HG03025 (cell line): ENCODE data around the gene NCKAP5L.

Source experiments
- ATAC-seq: cut with Tn5 transposase; IDR thresholded peaks from one replicate; pipeline ENCODE4 v1.9.1; 2021; ENCODE audit warnings: mild to moderate bottlenecking, moderate library complexity; ENCODE audit not compliant: unreplicated experiment, low FRiP score

NCKAP5L gene

GRCh38 chr12:49801141-49802063, 26.8 kb downstream of the NCKAP5L start:
- ATAC-seq: no peak

DNA sequence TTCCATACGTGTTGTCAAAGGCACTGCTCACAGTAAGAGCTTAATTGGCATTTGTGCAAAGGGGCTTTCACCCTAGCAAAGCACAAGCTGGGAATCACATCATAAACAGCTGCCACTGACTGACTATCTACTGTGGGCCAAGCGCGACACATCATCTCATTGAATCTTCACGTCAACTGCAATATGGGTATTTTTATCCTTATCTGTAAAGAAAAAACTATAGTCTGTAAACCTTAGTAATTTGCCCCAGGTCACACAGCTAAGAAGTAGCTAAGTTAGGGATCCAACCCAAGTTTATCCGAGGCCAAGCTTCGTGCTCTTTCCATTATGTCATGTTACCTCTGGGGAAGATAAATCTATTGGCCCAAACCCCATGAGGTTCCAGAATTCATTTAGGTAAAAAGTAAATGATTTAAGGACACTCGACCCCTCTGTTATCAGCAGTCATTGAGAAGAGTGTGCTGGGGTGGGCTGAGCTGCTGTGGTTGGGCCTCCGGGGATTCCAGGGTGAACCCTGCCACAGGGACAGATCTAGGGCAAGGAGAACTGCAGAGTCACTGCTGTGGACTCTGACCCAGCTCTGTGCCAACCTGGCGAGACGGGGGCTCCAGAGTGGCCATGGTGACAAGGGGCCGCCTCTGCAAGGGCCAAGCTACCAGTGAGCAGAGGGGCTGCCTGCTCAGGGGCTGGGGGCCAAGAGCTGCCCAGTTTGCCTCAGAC, 27.6 kb downstream of the NCKAP5L start:
- ATAC-seq: no peak

- no peak for ATAC-seq
These were observed 29.3 kb downstream of the NCKAP5L start for GRCh38 chr12:49798934-49799333.

GRCh38 chr12:49798248-49798647, 30.0 kb downstream of the NCKAP5L start:
- no peak for ATAC-seq

GRCh38 chr12:49797449-49797776, 30.8 kb downstream of the NCKAP5L start:
- no peak for ATAC-seq

- no peak for ATAC-seq
These were observed 31.4 kb downstream of the NCKAP5L start for GRCh38 chr12:49796606-49797448.

- no peak for ATAC-seq
These were observed 32.1 kb downstream of the NCKAP5L start for GRCh38 chr12:49796155-49796554.

- no peak for ATAC-seq
These were observed 32.5 kb downstream of the NCKAP5L start for GRCh38 chr12:49795654-49796105.

- ATAC-seq: no peak
These were observed 33.2 kb downstream of the NCKAP5L start for GRCh38 chr12:49794811-49795653.

- no peak for ATAC-seq
These were observed 34.2 kb downstream of the NCKAP5L start for GRCh38 chr12:49794021-49794420.

- no peak for ATAC-seq
These were observed 34.6 kb downstream of the NCKAP5L start for GRCh38 chr12:49793620-49794019.

GRCh38 chr12:49792976-49793580, 35.1 kb downstream of the NCKAP5L start:
- no peak for ATAC-seq

DNA sequence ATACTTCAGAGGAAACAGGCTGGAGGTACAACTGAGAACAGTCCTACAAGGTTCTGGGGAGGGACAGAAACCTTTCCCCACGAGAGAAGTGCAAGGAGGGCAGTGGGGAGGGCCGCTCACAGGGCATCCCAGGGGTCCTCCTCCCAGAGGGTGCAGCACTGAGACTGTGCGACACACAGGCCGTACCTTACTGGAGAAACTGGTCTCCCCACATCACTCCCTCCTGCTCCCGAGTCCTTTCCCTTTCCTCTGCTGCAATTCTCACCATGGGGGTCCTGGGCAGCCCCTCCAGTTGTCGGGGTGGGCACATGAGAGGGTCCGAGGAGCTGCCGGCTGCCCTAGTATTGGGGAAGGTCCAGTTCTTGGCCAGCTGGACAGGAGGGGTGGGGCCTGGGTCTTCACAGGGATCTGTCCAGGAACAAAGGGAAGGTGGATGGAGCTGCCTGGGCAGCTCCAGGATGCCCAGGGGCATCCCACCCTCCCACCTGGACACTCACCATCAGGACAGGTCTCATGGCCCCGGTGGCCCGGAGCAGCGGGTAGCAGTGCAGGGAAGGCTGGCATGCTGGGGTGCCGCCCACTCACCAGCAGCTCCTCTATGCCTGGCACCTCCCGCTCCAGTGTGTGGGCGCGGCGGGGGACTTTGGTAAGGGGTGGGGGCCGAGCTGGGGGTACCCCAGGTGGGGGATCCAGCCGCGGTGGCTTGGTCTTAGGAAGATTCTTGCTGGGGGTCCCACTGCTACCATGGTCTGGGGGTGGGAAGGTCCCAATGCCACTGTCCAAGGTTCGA, 35.8 kb downstream of the NCKAP5L start:
- no peak for ATAC-seq

GRCh38 chr12:49791700-49792099, 36.5 kb downstream of the NCKAP5L start:
- no peak for ATAC-seq

DNA sequence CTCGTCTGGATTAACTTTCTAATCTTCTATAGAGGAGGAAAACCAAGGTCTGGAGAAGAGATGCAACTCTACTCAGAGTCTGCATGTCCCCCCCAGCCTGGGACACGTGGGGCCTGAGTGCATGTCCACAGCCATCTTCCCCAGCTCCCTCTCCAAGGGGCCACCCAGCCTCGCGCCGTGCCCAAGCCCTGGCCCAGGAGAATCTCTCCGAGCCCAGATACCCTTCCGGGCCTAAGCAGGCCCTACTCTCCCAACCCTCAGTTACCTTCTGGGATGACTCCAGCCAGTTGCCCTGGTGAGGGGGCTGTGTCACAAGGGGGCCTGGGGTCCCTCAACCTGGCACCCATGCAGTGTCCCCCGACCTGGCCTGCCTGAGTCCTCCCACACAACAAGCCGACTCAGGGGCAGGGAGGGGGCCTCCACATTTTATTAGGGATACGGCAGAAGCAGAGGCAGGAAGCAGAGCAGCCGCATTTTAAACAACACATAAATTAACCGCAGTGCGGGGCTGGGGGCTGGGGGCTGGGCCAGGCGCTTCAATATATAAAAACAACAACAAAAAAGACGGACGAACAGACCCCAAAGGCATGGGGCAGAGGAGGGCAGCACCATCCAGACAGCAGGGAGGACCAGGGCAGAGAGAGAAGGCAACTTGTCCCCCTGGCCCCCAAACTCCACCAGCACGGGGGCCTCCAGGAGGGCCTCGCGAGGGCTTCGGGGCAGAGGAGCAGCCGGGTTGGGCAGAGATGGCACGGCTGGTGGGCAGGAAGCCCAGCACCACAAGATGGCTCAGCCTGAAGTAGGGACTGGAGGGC, 37.3 kb downstream of the NCKAP5L start:
- ATAC-seq: no peak

DNA sequence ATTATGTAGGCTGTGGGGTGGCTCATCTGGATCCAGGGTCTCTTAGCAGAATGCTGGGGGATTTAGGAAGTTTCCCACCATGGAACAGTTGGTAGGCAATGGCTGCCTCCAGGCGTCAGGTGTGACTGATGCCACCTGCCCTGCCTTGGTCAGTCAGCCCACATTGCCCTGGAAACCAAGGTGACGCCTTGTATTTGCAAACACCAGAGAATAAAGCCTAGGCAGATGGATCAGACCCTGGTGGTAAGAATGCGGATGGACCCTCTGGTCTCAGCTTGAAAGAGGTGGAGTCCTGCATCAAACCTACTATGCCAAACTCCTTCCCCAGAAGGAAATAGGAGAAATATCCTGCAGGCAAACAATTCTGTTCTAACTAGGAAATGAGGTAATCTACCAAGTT, 38.2 kb downstream of the NCKAP5L start:
- no peak for ATAC-seq

- ATAC-seq: no peak
These were observed 40.5 kb downstream of the NCKAP5L start for GRCh38 chr12:49787672-49788071.
